GM21526 (cell line): ENCODE measurements around the gene KLHL6.
"Not testable (repeated sequence)": the region's sequence is repeated elsewhere in the genome, so short reads cannot be mapped to it uniquely, and the experiment has no call there.

Source experiments
- ATAC-seq: cut with Tn5 transposase; IDR thresholded peaks from one replicate; pipeline ENCODE4 v1.9.1; 2021; ENCODE audit warnings: moderate library complexity; ENCODE audit not compliant: unreplicated experiment, low FRiP score

KLHL6 gene

GRCh38 chr3:183455089-183455488, 100.4 kb downstream of the KLHL6 start:
- no peak for ATAC-seq

GRCh38 chr3:183454064-183454463, 101.4 kb downstream of the KLHL6 start:
- no peak for ATAC-seq

GRCh38 chr3:183449791-183450190, 105.7 kb downstream of the KLHL6 start:
- no peak for ATAC-seq

- no peak for ATAC-seq
Measured at GRCh38 chr3:183449391-183449790, 106.1 kb downstream of the KLHL6 start.

GRCh38 chr3:183448369-183449128, 107.0 kb downstream of the KLHL6 start:
- ATAC-seq: no peak

- ATAC-seq: peak; percentile 88
Measured at GRCh38 chr3:183447206-183448001, 108.1 kb downstream of the KLHL6 start.

- no peak for ATAC-seq
Measured at GRCh38 chr3:183446838-183447205, 108.7 kb downstream of the KLHL6 start.

- no peak for ATAC-seq
Measured at GRCh38 chr3:183444748-183445147, 110.8 kb downstream of the KLHL6 start.

GRCh38 chr3:183443395-183444385, 111.8 kb downstream of the KLHL6 start:
- no peak for ATAC-seq

- no peak for ATAC-seq
Measured at GRCh38 chr3:183442994-183443393, 112.5 kb downstream of the KLHL6 start.

- not testable (repeated sequence) for ATAC-seq
Measured at GRCh38 chr3:183440521-183440920, 115.0 kb downstream of the KLHL6 start.

GRCh38 chr3:183439515-183439914, 116.0 kb downstream of the KLHL6 start:
- ATAC-seq: no peak

- ATAC-seq: no peak
Measured at GRCh38 chr3:183438735-183439134, 116.8 kb downstream of the KLHL6 start.

- no peak for ATAC-seq
Measured at GRCh38 chr3:183437666-183438564, 117.6 kb downstream of the KLHL6 start.
